Transverse colon (tissue), 3 donors: ENCODE data around the gene CREB5.

Experiments used
- POLR2A ChIP-seq: fragments of 450-650 bp; IDR thresholded peaks from one replicate; pipeline ENCODE4 v1.6.1; 2016; ENCODE audit warnings: antibody characterized with exemption, mild to moderate bottlenecking, moderate library complexity
- TF ChIP-seq, protein P1 (sequence below), 5 experiments: fragments of 200-600 bp in 3 of 5; fragments of 450-650 bp in 2 of 5; sonication (generic) in 3 of 5; IDR thresholded peaks; 1 replicate in 2 of 5; 2 replicates in 3 of 5; pipeline ENCODE4 v1.5.1; 2016 to 2017; ENCODE audit warnings: antibody characterized with exemption in 5 of 5, inconsistent platforms in 3 of 5, mild to moderate bottlenecking in 2 of 5, moderate library complexity in 1 of 5

- TF ChIP-seq, protein P1, sequence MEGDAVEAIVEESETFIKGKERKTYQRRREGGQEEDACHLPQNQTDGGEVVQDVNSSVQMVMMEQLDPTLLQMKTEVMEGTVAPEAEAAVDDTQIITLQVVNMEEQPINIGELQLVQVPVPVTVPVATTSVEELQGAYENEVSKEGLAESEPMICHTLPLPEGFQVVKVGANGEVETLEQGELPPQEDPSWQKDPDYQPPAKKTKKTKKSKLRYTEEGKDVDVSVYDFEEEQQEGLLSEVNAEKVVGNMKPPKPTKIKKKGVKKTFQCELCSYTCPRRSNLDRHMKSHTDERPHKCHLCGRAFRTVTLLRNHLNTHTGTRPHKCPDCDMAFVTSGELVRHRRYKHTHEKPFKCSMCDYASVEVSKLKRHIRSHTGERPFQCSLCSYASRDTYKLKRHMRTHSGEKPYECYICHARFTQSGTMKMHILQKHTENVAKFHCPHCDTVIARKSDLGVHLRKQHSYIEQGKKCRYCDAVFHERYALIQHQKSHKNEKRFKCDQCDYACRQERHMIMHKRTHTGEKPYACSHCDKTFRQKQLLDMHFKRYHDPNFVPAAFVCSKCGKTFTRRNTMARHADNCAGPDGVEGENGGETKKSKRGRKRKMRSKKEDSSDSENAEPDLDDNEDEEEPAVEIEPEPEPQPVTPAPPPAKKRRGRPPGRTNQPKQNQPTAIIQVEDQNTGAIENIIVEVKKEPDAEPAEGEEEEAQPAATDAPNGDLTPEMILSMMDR (IDR thresholded peaks at IDR 0.05), result no peak
- no peak for TF ChIP-seq POLR2A
These were observed 355.0 kb downstream of the CREB5 start for GRCh38 chr7:28767356-28767755.
